Esophagus muscularis mucosa (tissue), 4 donors: ENCODE data around the gene DLL4. TPM values are rescaled to one million over a fixed set of nuclear protein-coding genes. Genes with fewer than 3 reads are reported as not detected.

ENCODE experiments used
- DNase-seq: peaks from one replicate; pipeline ENCODE4 v3.0.0-alpha.2; 2017; ENCODE audit errors: extremely low spot score
- H3K27ac ChIP-seq, 4 donors: fragments of 200-600 bp; sonication (generic); replicated peaks in 1 of 4; 1 replicate in 3 of 4; 2 replicates in 1 of 4; pipeline ENCODE4 v1.5.1; 2016 to 2019; ENCODE audit warnings: mild to moderate bottlenecking in 1 of 4
- H3K27me3 ChIP-seq, 4 donors: fragments of 200-600 bp; sonication (generic); one replicate each; pipeline versions ENCODE4 v1.5.1 to v1.6.0; 2016 to 2019
- H3K36me3 ChIP-seq, 4 donors: fragments of 200-600 bp; sonication (generic); one replicate each; pipeline ENCODE4 v1.5.1; 2016 to 2019
- H3K4me1 ChIP-seq, 4 donors: fragments of 200-600 bp; sonication (generic); one replicate each; pipeline ENCODE4 v1.5.1; 2016 to 2019
- H3K4me3 ChIP-seq, 4 donors: fragments of 200-600 bp; sonication (generic); 1 replicate in 2 of 4; 2 replicates in 2 of 4; pipeline ENCODE4 v1.5.1; 2016 to 2019; ENCODE audit warnings: mild to moderate bottlenecking in 4 of 4, moderate library complexity in 1 of 4
- H3K9me3 ChIP-seq, 4 donors: fragments of 200-600 bp; sonication (generic); 1 replicate in 3 of 4; 2 replicates in 1 of 4; pipeline ENCODE4 v1.5.1; 2016 to 2019
- EP300 ChIP-seq: sonication (generic); formaldehyde crosslinking; IDR thresholded peaks from one replicate; pipeline ENCODE4 v1.6.1; 2017; ENCODE audit warnings: antibody characterized with exemption
- POLR2A ChIP-seq: fragments of 450-650 bp; IDR thresholded peaks from one replicate; pipeline ENCODE4 v1.6.1; 2017; ENCODE audit warnings: antibody characterized with exemption, moderate library complexity, mild to moderate bottlenecking, low read depth
- POLR2AphosphoS5 ChIP-seq, 2 donors: sonication (generic); formaldehyde crosslinking; IDR thresholded peaks; one replicate each; pipeline ENCODE4 v1.6.1; 2017; ENCODE audit warnings: antibody characterized with exemption in 2 of 2
- WGBS: methylation state at CpG from one replicate; pipeline ENCODE4 v1.1.5; 2018; 5-methylcytosine and 5-hydroxymethylcytosine counted together
- intact Hi-C: fragments of 100-400 bp; cut with DNase I; formaldehyde crosslinking; loops from one replicate; pipeline ENCODE4 v1.15.1; 2023
- total RNA-seq, 4 donors: library from RNA; depleted of rRNA; stranded (reverse); fragments of >200 nt; gene quantifications; one replicate each; pipeline versions ENCODE4 v1.1.0 to v1.2.1, GENCODE V29; 2016
- TF ChIP-seq, protein P1 (sequence below), 3 experiments: fragments of 200-600 bp in 2 of 3; fragments of 450-650 bp in 1 of 3; sonication (generic) in 2 of 3; IDR thresholded peaks; one replicate each; pipeline ENCODE4 v1.5.1; 2017 to 2019; ENCODE audit warnings: antibody characterized with exemption in 3 of 3, mild to moderate bottlenecking in 2 of 3, moderate library complexity in 1 of 3

DLL4 gene
- total RNA-seq, 4 donors from 2014 or later = 1.7 to 12.6 (median 7.5) TPM

DNA sequence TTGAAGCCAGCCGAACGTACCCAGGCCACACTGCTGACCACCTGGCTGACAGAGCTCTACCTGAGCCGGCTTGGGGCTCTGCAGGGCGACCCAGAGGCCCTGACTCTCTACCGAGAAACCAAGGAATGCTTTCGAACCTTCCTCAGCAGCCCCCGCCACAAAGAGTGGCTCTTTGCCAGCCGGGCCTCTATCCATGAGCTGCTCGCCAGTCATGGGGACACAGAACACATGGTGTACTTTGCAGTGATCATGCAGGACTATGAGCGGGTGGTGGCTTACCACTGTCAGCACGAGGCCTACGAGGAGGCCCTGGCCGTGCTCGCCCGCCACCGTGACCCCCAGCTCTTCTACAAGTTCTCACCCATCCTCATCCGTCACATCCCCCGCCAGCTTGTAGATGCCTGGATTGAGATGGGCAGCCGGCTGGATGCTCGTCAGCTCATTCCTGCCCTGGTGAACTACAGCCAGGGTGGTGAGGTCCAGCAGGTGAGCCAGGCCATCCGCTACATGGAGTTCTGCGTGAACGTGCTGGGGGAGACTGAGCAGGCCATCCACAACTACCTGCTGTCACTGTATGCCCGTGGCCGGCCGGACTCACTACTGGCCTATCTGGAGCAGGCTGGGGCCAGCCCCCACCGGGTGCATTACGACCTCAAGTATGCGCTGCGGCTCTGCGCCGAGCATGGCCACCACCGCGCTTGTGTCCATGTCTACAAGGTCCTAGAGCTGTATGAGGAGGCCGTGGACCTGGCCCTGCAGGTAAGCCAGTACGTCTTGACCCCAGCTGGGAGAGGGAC is 28.7 kb upstream of the DLL4 start:
- Histone ChIP-seq H3K27ac (no peak overlapping the region), H3K27me3 (no peaks in the 10 kb centered on the region), H3K9me3 (no peaks in the 10 kb centered on the region), H3K36me3 (peaks cover 35 to 86% (median 81%) of the 10 kb centered on the region in 4 donors), H3K4me1 (peaks cover 25 to 60% (median 41%) of the 10 kb centered on the region in 4 donors), H3K4me3 (no peak overlapping the region)
- no peak for TF ChIP-seq EP300
- TF ChIP-seq, protein P1, sequence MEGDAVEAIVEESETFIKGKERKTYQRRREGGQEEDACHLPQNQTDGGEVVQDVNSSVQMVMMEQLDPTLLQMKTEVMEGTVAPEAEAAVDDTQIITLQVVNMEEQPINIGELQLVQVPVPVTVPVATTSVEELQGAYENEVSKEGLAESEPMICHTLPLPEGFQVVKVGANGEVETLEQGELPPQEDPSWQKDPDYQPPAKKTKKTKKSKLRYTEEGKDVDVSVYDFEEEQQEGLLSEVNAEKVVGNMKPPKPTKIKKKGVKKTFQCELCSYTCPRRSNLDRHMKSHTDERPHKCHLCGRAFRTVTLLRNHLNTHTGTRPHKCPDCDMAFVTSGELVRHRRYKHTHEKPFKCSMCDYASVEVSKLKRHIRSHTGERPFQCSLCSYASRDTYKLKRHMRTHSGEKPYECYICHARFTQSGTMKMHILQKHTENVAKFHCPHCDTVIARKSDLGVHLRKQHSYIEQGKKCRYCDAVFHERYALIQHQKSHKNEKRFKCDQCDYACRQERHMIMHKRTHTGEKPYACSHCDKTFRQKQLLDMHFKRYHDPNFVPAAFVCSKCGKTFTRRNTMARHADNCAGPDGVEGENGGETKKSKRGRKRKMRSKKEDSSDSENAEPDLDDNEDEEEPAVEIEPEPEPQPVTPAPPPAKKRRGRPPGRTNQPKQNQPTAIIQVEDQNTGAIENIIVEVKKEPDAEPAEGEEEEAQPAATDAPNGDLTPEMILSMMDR (IDR thresholded peaks at IDR 0.05) = no peak
- no peak for TF ChIP-seq POLR2AphosphoS5 (IDR thresholded peaks at IDR 0.05)
- no peak for TF ChIP-seq POLR2A
- WGBS = 90% methylated on average over 26 of the region's 36 CpGs
- intact Hi-C loops = no loop called here
- DNase-seq = no peak

DNA sequence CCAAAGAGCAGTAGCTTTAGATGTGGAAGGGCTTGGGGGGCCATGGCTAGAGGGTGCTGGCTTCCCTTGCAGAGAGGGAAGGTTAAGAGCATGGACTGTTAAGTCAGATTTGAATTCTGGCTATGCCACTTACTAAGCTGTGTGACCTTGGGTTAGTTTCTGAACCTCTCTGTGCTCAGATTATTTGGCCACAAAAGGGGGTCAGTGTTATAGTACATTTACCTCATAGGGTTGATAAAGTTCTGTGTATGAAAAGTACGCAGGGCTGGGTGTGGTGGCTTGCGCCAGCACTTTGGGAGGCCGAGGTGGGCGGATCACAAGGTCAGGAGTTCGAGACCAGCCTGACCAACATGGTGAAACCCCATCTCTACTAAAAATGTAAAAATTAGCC is 28.1 kb upstream of the DLL4 start:
- DNase-seq = no peak
- H3K27me3 ChIP-seq = no peaks in the 10 kb centered on the region
- WGBS = 78% methylated on average over 5 of the region's 5 CpGs

DNA sequence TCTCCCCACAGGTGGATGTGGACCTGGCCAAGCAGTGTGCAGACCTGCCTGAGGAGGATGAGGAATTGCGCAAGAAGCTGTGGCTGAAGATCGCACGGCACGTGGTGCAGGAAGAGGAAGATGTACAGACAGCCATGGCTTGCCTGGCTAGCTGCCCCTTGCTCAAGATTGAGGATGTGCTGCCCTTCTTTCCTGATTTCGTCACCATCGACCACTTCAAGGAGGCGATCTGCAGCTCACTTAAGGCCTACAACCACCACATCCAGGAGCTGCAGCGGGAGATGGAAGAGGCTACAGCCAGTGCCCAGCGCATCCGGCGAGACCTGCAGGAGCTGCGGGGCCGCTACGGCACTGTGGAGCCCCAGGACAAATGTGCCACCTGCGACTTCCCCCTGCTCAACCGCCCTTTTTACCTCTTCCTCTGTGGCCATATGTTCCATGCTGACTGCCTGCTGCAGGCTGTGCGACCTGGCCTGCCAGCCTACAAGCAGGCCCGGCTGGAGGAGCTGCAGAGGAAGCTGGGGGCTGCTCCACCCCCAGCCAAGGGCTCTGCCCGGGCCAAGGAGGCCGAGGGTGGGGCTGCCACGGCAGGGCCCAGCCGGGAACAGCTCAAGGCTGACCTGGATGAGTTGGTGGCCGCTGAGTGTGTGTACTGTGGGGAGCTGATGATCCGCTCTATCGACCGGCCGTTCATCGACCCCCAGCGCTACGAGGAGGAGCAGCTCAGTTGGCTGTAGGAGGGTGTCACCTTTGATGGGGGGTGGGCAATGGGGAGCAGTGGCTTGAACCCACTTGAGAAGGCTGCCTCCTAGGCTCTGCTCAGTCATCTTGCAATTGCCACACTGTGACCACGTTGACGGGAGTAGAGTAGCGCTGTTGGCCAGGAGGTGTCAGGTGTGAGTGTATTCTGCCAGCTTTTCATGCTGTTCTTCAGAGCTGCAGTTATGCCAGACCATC is 26.3 kb upstream of the DLL4 start:
- intact Hi-C loops = no loop called here
- 87% methylated on average over 15 of the region's 33 CpGs for WGBS
- Histone ChIP-seq H3K4me3 (no peak overlapping the region), H3K36me3 (peaks cover 35 to 67% (median 62%) of the 10 kb centered on the region in 4 donors), H3K4me1 (peaks cover 41 to 69% (median 54%) of the 10 kb centered on the region in 4 donors), H3K27ac (peak overlapping the region; percentile 12 to 89 (median 46)), H3K9me3 (no peaks in the 10 kb centered on the region), H3K27me3 (no peaks in the 10 kb centered on the region)
- DNase-seq = no peak
- TF ChIP-seq POLR2AphosphoS5 (IDR thresholded peaks at IDR 0.05) (no peak), POLR2A (no peak), EP300 (no peak)
- TF ChIP-seq, protein P1 (IDR thresholded peaks at IDR 0.05) = no peak

More for the DNA sequence above, 28.1 kb upstream of the DLL4 start:
- Histone ChIP-seq H3K27ac (no peak overlapping the region), H3K4me1 (peaks cover 25 to 60% (median 41%) of the 10 kb centered on the region in 4 donors), H3K9me3 (no peaks in the 10 kb centered on the region), H3K36me3 (peaks cover 35 to 84% (median 78%) of the 10 kb centered on the region in 4 donors), H3K4me3 (no peak overlapping the region)
- TF ChIP-seq POLR2A (no peak), POLR2AphosphoS5 (IDR thresholded peaks at IDR 0.05) (no peak), EP300 (no peak)
- TF ChIP-seq, protein P1 (IDR thresholded peaks at IDR 0.05) = no peak
- intact Hi-C loops = no loop called here

DNA sequence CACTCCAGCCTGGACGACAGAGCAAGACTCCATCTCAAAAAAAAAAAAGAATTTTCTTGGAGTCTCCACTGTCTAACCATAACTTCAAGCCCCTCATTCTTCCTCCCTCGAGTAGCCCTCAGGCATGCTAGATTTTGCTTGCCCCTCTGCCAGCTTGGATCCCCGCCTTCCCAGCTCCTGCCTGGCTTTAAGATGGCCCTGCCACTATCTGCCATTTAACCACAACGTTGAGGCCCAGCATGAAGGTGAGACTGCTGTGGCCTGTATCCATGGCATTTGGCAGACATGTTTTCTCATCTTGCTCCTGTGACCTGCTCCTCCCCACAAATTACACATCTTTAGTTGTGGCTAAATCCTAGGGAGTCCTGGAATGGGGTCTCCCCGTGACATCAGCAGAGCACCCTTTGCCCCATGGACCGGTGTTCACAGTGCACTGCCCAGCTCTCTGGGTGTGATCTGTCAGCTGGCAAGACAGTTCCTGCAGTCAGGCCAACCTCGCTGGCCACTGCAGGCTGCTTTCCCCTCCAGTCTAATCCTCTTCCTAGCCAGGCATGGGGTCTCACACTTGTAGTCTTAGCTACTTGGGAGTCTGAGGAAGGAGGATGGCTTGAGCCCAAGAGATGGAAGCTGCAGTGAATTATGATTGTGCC is 24.5 kb upstream of the DLL4 start:
- H3K4me3 ChIP-seq = no peak overlapping the region
- WGBS = 72% methylated on average over 7 of the region's 7 CpGs
- peak overlapping the region in 3 of 4 donors; percentile 79 to 93 (median 89) for H3K27ac ChIP-seq
- intact Hi-C loops = loop anchor here (2.0 kb wide), 1 partner anchor 280 kb away; no protein-coding TSS in a partner anchor
- no peak for DNase-seq
- H3K36me3 ChIP-seq = peaks cover 28 to 49% (median 44%) of the 10 kb centered on the region in 4 donors
- H3K9me3 ChIP-seq = no peaks in the 10 kb centered on the region
- TF ChIP-seq, protein P1 (IDR thresholded peaks at IDR 0.05) = no peak
- peaks cover 42 to 69% (median 57%) of the 10 kb centered on the region in 4 donors for H3K4me1 ChIP-seq
- H3K27me3 ChIP-seq = no peaks in the 10 kb centered on the region
